ENCODE data around the gene PSMD12. TPM values are rescaled to one million over a fixed set of nuclear protein-coding genes. Genes with fewer than 3 reads are reported as not detected.
A peak's percentile ranks its signal among the peaks of the same experiment; 100 is the strongest.
"Not testable (repeated sequence)": the region's sequence is repeated elsewhere in the genome, so short reads cannot be mapped to it uniquely, and the experiment has no call there.

PSMD12 gene
- total RNA-seq, 3 donors from 2014 or later: 33.5 to 59.8 (median 41.2) TPM

- H3K9me3 ChIP-seq: no peaks in the 10 kb centered on the region
- H3K4me1 ChIP-seq (ENCODE audit: low read depth): peaks cover 7% of the 10 kb centered on the region
- H3K36me3 ChIP-seq (ENCODE audit: low read depth): no peaks in the 10 kb centered on the region
- no peak for DNase-seq
- H3K4me3 ChIP-seq: no peak overlapping the region
- TF ChIP-seq CTCF (IDR thresholded peaks at IDR 0.05): no peak
- ATAC-seq: no peak
- intact Hi-C loops (cut with DNase I, micrococcal nuclease): no loop called here
Observed at GRCh38 chr17:67412941-67413340, 46.6 kb upstream of the PSMD12 start.

DNA sequence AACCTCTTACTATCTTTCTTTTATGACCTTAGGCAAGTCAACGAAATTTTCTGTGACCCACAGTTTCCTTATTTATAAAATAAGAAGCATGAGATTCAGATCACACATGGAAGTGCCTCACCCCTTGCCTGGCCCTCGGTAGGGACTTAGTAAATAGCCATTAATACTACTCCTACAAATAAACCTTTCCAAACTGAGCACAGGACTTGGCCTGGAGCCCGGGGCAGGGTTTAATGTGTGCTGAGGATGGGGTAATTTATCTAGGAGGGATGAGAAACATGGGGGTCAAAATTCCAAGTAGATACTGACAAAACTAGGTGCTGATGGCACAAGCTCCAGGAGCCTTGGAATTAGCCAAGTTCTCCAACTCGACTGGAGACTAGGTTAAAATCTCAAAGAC lies 45.7 kb upstream of the PSMD12 start:
- intact Hi-C loops (cut with DNase I, micrococcal nuclease): no loop called here
- no peak for TF ChIP-seq CTCF (IDR thresholded peaks at IDR 0.05)

GRCh38 chr17:67411397-67411796 lies 45.0 kb upstream of the PSMD12 start:
- Histone ChIP-seq H3K4me1 (ENCODE audit: low read depth) (peaks cover 9% of the 10 kb centered on the region), H3K4me3 (no peak overlapping the region), H3K9me3 (no peaks in the 10 kb centered on the region), H3K36me3 (ENCODE audit: low read depth) (no peaks in the 10 kb centered on the region)
- intact Hi-C loops (cut with DNase I, micrococcal nuclease): no loop called here
- ATAC-seq (peak; percentile 34), DNase-seq (no peak)
- no peak for TF ChIP-seq CTCF (IDR thresholded peaks at IDR 0.05)

More for the DNA sequence above, 45.7 kb upstream of the PSMD12 start:
- no peak overlapping the region for H3K4me3 ChIP-seq
- ATAC-seq (no peak), DNase-seq (no peak)
- H3K9me3 ChIP-seq: no peaks in the 10 kb centered on the region
- no peaks in the 10 kb centered on the region for H3K36me3 ChIP-seq (ENCODE audit: low read depth)
- H3K4me1 ChIP-seq (ENCODE audit: low read depth): peaks cover 7% of the 10 kb centered on the region

- H3K36me3 ChIP-seq (ENCODE audit: low read depth); ATAC-seq; H3K4me3 ChIP-seq; DNase-seq; H3K4me1 ChIP-seq (ENCODE audit: low read depth); H3K9me3 ChIP-seq; intact Hi-C loops (cut with DNase I, micrococcal nuclease): not testable (repeated sequence)
Observed at GRCh38 chr17:67408455-67408830, 42.1 kb upstream of the PSMD12 start.

GRCh38 chr17:67403483-67403882 lies 37.1 kb upstream of the PSMD12 start:
- intact Hi-C loops (cut with DNase I, micrococcal nuclease): no loop called here
- DNase-seq: no peak
- Histone ChIP-seq H3K4me1 (ENCODE audit: low read depth) (peaks cover 7% of the 10 kb centered on the region), H3K9me3 (no peaks in the 10 kb centered on the region), H3K36me3 (ENCODE audit: low read depth) (no peaks in the 10 kb centered on the region), H3K4me3 (no peak overlapping the region)
- TF ChIP-seq CTCF (IDR thresholded peaks at IDR 0.05): no peak
- ATAC-seq: no peak

GRCh38 chr17:67403065-67403464 lies 36.7 kb upstream of the PSMD12 start:
- intact Hi-C loops (cut with DNase I, micrococcal nuclease): no loop called here
- Histone ChIP-seq H3K4me3 (no peak overlapping the region), H3K9me3 (no peaks in the 10 kb centered on the region), H3K36me3 (ENCODE audit: low read depth) (no peaks in the 10 kb centered on the region), H3K4me1 (ENCODE audit: low read depth) (peaks cover 7% of the 10 kb centered on the region)
- ATAC-seq (no peak), DNase-seq (no peak)
- TF ChIP-seq CTCF (IDR thresholded peaks at IDR 0.05): no peak
